Hepatic stellate cell (primary cell): ENCODE measurements around the gene ATP6V0D1.

Source experiments
- DNase-seq: peaks from one replicate; pipeline ENCODE4 v3.0.0; 2011; ENCODE audit warnings: low spot score

Gene ATP6V0D1

DNA sequence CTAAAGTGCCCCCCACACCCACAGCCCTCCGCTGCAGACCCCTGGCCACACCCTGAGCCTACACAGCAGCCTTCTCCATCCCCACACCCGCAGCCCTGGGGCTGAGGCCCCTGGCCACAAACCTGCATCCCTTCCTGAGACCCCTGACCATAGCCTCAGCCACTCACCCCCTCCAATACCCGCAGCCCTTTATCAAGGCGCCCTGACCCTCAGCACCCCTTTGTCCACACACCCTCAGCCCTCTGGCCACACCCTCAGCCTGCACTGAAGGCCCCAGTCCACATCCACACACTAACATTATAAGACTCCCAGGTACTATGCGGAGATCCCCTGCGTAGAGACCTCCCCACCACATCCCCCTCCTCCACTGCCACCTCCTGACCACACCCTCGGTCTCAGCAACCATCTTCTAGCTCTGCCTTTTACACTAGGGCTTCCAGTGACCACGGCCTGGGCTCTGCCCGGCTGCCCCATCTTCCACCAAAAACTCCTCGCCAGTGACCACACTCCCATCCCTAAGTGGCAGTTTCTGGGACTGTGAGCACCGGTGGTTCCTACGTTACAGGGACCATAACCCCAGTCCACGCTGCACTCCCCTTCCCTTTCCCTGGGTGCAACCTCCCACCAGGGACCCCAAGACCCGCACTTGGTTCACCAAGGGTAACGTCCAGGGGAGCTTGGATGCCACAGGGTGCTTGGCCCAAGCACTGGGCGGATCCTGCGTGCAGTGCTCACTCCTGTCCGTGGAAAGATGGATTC, 88.5 kb downstream of the ATP6V0D1 start:
- no peak for DNase-seq

DNA sequence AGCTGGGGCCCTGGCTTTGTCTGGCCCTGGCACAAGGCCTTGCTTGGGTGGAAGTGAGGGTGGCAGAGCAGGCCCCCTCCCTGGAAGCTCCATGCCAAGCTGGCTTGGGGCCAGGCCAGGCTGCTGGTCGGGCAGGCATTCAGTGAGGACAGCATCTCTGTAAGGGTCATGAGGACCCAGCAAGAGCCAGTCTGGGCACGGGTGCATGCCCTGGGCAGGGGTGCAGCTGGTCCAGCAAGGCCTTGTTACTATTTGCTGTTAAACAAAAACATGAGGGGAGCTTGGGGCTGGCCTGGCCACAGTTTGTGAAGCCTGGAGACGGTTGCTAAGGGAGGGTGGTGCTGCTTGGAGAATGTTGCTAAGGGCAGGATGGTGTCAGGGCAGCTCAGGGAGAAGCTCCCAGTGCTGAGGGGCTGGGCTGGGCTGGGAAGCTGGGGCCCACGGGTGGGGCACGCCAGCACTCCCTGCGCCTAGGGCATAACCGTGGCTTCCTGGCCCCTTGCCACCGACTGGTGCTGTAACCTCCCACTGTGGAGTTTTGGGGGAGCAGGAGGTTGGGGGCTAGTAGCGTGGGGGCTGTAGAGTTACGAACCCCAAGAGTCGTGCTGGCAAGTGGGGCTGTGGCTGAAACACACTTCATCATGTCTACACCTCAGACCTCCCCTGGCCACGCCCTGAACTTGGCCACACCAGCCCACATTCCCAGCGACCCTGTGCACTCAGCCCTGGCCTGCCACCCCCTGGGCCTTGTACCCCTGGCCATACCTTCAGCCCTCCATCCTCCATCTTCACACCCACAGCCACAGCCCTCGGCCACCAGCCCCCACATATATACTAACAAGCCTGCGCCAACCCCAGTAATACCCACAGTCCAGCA, 89.3 kb downstream of the ATP6V0D1 start:
- no peak for DNase-seq

DNA sequence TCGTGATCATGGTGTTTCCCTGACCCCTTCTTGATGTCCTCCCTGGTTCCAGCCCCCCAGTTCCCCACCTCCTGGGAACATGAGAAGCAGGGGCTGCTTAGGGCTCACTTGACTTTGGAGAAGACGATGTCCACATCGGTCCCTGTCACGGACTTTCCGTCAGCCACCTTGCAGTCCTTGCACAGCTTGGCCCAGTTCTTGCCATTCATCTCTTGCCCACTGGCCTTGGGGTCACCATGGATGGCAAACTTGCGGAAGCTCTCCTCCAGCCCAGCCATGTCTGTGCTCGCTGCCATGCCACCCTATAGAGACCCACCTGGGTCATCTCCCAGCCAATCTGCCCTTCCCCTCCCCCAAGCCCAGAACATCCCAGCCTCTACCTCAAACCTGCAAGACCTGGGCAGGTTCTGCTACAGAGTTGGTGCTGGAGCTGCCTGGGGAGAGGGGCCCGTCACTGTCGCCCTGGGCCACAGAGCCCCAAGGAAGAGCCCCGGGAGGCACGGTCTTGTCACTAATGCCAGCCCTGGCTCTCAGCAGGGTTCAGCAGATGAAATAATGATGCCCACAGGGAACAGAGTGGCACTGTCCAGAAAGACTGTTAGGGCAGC, 90.0 kb downstream of the ATP6V0D1 start:
- DNase-seq, result no peak

DNA sequence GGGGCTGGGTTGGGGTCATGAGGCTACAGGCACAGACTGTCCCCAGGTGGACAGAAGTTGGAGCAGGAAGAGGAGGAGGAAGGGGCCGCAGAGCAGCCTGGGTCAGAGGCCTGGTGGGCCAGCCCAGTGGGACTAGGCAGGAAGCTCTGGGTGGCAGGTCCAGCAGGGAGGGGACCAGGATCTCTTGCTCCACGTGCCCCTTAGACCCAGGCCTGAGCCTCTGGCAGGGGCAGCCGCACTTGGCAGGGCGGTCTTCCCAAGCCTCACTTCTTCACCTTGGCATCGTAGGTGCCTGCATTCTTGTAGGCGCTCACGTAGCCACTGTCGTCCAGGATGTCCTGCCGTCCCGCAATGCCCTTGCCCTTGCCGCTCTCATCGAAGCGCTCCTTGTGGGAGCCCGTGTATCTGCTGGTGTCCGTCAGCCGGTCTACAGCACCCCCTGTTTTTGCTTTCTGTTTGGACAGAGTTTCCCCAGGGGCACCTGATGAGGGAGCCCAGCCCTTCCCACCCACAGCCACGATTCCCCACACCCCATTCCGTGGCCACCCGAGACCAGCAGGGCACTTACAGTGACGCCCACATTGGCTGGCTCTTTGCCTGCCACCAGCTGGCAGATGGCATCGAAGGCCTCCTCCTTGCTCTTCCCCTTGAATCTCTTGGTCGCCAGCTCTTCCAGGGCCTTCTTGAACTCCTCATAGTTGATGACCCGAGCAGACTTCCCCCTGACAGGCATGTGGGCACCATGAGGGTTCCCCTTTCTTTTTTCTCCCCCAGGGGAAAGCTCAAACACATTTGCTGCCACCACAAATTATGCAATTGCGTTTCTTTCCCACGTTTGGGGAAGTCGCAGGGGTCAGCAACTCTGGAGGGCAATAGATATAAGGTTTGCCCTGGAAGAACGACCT, 90.8 kb downstream of the ATP6V0D1 start:
- no peak for DNase-seq

DNA sequence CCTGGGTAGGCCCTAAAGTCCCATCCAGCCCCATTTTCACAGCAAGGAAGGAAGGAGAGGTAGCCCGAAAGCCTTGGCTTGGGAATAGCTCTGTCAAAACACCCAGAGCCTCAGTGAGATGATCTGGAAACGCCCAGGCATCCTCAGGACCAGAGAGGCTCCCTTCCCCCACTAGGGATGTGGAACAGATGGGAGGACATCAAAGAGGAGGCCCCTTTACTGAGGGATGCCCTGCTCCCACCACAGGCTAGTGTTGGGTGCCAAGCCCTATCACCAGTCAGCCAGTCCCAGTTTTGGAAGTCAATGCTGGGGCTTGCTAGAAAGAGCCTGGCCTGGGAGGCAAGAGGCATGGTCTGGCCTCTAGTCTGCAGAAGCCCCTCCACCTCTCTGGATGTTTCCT, 92.4 kb downstream of the ATP6V0D1 start:
- no peak for DNase-seq

DNA sequence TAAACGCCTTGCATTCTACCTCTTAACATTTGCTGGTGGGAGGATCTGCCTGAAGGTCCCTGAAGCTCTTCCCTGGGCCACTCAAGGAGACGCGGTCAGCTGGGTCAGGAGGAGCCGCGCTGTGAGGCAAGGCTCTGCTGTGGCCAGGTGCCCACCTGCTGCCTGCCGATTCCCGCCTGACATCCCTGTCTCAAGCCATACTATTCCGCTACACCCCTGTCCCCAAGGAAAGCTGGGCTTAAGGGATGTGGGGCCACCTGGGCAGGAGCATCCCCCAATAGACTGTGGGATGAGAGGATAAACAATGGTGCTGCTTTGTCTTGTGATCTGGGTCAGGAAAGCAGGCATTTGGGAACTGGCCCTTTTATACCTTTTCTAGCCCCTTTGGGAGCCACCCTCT, 92.8 kb downstream of the ATP6V0D1 start:
- no peak for DNase-seq
